Measurements from ENCODE around the gene SLCO4A1.
"Not testable (repeated sequence)": the region's sequence is repeated elsewhere in the genome, so short reads cannot be mapped to it uniquely, and the experiment has no call there.

The SLCO4A1 gene

DNA sequence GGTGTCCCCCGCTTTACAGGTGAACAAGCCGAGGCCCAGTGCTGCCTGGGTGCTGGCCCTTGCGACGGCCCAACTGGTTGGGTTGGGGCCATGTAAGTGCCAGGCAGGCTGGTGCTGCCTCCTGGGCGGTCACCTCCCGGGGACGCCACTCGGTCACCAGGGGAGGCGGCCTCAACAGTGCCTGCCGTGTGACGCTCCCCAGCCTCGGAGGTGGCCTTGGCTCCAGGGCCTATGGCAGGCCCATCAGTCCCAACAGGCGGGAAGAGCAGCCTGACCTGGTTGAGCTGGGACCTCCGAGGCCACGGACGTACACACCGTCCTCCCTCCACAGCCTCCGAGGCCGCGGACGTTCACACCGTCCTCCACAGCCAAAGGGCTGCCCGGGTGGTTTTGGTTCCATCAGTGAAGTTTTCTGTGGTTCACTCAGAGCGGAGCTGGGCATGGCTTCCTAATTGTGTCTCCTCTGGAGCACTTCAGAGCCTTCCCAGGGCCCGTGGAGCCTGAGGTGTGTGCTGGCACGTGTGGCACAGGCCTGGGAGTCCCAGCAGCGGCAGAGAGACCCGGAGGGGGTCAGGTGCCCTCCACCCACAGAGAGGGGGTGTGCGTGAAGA is 19.3 kb upstream of the SLCO4A1 start:
- DNase-seq, result no peak

DNA sequence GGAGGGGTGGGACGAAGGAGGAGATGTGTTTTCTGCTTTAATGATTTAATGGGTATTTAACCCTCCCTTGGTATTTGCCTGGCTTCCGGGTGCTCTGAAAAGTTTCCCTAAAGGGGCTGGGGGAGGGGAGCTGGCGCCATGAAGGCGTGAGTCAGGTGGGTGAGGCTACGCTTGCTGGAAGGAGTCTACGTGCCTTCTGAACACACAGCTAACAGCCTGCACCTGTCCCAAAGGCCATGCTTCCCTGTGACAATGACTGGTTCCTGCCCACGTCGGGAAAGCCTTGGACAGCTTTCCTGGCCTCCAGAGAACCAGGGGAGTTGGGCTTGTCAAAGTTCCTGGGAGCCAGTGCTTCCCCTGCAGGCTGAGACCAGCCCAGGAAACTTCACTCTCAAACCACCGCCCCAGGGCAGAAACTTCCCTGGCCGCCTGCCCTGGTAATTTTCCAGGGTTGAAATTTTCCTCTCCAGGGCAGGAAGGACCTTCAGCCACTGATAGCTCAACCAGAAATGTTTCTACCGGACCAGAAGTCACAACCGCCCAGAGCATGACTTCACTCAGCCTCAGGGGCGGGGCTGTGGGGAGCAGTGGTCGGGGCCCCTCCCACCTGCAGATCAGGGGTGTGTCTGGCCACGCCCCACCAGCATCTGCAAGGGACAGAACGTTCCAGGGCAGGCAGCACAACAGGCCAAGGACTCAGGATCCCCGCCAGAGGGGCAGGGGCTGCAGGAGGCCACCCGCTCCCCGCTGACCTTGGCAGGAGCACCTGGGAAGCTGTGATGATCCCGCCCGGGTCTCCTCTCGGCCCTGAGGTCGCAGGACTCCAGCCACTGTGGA is 18.6 kb upstream of the SLCO4A1 start:
- peak; percentile 86 for DNase-seq

DNA sequence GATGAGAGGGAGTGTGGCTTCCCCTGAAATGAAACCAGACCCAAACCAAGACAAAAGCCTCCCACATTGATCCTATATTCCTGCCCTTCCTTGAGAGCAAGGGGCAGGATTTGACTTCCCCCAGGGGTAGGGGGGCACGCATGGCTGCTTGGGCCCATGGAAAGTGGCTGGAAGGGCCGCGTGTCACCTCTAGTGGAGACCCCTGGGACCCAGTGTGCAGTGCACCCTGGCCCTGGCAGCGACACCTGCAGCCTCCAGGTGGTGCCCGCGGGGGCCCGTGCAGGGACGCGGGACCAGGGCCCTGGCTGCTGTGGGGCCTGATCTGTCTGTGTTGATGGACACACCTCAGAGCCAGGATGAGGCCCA is 18.0 kb upstream of the SLCO4A1 start:
- no peak for DNase-seq

DNA sequence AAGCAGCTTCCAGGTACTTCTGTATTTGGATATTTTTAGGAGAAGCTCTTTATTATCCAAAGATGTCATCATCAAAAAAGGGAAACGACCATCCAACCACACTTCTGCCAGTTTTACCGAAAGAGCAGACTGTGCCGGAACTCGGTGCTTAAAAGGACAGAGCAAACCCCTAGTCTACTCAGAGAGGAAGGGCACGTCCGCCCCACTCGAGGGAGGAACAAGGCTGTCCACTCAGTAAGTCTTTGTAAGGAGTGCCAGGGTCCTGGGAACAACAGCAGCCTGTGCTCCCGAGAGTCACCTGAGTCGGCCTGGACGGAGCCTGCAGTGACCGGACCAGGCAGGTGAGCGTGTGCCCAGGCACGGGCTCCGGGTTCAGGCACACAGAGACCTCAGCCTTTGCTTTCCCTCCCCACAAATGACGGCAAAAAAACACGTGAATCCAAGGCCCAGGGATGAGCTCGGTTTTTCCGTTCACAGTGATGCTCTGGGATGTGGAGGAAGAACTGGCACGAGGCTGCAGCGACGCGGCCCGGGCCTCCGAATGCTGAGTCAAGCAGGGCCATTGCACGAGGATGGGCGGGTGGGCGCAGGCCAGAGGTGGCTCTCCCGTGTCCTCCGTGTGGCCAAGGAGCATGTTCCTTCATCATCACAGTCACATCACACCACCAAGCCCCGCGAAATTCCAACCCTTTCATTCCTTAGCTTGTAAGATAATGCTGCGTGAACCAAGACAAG is 17.4 kb upstream of the SLCO4A1 start:
- no peak for DNase-seq

DNA sequence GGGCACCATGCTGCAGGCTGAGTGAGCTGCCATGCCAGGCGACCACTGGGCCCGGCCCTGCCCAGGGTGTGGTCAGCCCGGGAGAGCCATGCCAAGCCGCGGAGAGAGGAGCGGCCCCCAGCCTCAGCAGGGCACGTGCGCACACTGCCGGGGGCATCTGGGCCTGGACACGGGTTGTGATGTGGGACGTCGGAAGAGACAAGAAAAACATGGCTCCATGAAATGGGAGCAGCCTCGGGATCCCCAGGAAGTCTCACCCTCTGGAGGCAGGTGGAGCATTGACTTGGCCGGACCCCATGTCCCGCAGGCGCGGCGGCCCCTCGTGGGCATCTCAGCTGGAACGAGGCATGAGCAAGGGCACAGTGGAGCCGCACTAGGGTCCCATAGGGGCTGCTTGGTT is 16.8 kb upstream of the SLCO4A1 start:
- no peak for DNase-seq

DNA sequence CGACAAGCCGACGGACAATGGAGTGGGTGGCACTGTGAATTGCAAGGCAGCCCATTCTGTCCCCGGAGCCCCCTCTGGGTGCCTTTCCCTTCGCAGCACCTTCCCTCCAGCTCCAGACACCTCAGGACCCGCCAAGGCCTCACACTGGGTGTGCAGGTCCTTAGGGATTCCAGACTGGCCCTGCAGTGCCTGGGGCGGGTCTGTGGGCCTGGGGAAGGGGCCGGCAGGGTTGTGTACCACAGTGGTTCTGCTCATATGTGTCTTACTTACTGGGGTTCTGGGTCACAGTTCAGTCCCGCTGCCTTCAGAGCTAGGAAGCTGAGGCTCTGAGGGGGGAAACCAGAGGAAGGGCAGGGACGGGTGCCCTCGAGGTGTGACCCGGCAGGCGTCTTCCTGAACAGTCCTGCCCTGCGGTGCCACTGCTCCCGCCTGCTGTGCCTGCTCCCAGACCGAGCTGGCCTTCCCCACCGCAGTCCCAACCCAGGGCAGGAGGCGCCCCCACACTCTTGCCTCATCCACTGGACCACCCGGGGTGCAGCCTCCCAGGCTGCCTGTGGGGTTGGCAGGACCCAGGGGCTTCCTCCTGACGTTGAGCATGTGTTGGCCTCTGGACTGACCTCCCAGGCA is 16.3 kb upstream of the SLCO4A1 start:
- DNase-seq, result no peak

DNA sequence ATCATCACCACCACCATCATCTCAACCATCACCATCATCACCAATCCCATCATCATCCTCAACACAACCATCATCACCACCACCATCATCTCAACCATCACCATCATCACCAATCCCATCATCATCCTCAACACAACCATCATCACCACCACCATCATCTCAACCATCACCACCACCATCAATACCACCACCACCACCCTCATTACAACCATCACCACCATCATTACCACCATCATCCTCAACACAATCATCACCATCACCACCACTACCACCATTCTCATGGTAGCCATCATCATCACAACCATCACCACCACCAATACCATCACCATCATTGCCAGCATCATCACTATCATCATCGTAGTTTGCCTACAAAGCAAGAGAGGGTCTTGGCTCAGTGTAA is 14.9 kb upstream of the SLCO4A1 start:
- DNase-seq, result not testable (repeated sequence)

DNA sequence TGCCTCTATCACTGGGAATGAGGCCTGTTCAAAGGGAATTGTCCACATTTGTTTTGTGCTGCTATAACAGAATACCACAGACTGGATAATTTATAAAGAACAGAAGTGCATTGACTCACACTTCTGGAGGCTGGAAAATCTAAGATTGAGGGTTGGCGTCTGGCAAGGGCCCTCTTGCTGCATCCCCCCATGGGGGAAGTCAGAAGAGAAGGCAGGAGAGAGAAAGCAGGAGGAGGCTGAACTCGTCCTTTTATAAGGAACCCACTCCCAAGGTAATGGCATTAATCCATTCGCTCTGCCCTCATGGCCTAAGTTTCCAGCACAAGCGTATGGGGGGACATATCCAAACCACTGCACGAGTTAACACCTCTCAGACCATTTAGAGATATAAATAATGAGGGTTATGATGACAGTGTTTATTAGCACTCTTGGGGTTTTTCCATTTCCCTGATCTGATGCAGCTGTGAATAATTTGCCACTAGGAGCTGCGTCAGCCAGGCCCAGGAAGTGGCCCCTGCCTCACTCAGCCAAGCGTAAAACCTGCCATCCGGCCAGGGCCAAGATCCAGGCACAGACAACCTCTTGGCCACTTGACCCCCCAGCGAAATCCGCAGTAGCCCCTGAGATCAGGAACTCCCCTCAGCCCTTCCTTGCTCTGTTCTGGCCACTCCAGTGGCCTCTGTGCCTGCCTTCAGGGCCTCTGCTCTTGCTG is 14.2 kb upstream of the SLCO4A1 start:
- DNase-seq, result no peak

DNA sequence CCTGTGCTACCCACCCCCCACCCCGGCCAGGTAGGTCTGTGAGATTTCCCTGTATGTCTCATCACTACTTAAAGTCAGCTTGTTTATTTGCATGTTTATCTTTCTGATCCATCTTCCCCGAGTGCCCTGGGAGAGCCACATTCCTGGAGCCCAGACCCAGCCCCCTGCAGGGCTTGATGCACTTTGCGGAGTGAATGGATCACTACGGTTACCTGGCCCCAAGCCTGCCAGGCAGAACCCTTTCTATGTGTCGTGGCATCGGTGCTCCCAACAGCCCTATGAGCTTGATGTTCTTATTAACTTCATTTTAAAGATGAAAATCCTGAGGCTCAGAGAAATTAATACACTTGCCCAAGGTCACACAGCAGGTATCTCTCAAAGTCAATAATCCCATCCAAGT is 13.6 kb upstream of the SLCO4A1 start:
- no peak for DNase-seq

DNA sequence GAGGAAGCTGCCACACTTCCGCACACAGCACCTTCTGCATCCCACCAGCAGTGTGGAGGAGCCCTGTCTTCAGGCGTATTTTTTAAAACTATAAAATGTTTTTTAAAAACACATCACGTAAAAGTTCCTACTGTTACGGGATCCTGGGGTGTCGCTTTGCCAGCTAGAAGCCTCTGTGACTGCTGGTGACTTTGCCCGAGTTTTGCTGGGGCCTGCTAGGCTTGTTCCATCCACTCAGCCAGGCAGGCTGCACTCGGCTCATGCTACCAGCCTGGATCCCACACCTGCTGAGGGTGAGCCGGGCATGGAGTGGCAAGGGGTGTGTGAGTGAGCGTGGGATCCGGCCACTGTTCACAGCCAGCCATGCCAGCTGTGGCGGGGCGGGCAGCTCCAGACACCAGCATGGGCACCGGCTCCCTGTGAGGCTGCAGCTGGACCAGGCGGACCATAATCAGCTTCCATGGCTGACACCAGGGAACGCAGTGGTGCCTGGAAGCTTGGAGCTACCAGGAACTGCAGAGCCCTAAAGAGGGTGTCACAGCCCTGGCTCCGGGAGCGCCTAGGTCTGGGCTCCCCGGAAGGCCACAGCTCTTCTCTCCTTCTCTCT is 12.3 kb upstream of the SLCO4A1 start:
- no peak for DNase-seq

DNA sequence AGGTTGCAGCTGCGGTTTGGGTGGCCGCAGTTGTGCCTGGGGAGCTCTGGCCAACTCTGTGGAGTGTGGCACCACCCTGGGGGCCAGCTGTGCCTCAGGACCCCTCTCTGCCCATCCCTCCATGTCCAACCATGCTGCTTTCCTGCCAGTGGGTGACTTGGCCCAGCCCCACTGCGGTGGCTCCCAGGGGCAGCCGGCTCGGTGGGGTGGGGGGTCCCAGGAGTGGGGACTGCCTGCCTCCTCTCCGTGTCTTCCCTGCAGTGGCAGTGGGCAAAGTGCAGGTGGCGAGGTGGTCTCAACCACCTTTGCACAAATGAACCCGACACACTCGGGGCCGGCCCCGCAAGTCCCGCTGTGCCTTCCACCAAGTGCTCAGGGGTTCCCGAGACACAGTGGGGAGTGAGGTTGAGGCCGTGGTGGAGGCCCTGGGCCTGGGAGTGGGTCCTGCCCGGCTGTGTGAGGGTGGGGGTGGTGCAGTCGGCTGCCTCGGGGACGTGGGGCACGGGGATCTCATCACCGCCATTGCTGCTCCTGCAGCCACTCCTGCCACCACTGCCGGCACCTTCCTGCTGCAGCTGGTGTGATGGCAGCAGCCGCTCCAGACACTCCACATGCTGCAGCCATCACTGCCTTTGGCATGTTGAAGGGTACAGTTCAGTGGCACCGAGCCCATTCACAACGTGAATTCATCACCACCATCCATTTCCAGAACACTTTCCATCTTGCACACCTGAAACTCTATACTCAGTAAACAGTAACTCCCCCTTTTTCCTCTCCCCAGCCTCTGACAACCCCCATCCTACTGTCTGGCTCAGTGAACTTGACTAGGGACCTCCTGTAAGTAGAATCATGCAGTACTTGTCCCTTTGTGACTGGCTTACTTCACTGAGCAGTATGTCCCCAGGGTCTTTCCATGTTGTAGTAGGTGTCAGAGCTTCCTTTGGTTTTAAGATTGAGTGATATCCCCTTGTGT is 10.7 kb upstream of the SLCO4A1 start:
- DNase-seq, result no peak

DNA sequence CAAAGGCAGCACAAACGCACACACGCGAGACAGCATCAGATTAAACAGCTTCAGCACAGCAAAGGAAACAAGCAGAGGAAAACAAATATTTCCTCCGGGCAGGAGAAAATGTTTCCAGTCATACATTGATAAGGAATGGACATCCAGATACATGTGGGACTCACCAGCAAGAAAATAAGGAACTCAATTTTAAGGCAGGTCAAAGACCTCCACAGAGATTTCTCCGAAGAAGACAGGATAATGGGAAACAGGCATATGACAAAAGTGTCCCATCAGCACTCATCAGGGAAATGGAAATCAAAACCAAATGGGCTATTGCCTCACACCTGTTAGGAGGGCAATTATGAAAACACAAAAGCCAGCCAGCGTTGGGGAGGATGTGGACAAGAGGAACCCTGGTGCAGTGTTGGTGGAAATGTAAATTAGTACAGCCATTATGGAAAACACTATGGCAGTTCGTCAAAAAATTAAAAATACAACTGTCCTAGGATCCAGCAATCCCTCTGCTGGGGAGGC is 9.7 kb upstream of the SLCO4A1 start:
- DNase-seq, result no peak

DNA sequence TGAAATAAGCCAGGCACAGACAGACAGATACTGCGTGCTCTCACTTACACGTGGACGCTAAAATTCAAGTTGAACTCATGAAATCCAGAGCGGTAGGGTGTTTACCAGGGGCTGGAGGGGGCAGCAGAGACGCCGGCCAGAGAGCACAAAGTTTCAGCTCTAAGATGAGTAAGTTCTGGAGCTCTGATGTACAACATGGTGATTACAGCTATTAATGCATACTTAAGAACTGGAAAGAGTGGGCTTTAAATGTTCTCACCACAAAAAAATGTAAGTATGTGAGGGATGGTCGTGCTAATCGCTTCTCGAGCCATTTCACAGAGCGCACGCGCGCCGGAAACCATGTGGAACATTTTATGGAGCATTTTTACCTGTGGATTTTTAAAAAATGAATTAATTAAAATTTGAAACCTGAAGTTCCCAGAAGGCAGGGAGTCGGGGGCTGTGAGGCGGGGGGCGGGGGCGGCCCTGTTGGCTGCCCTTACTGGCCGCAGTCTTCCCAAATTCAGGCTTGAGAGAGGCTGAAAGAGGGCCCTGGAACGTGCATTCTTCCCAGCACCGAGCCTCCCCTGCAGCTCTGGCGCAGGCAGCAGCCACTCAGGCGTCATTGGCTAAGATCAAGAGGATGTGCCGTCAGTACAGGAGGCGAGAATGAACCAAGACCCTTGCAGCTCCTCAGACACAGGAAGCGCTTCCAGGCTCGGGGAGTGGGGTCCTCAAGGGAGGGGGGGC is 8.5 kb upstream of the SLCO4A1 start:
- no peak for DNase-seq

DNA sequence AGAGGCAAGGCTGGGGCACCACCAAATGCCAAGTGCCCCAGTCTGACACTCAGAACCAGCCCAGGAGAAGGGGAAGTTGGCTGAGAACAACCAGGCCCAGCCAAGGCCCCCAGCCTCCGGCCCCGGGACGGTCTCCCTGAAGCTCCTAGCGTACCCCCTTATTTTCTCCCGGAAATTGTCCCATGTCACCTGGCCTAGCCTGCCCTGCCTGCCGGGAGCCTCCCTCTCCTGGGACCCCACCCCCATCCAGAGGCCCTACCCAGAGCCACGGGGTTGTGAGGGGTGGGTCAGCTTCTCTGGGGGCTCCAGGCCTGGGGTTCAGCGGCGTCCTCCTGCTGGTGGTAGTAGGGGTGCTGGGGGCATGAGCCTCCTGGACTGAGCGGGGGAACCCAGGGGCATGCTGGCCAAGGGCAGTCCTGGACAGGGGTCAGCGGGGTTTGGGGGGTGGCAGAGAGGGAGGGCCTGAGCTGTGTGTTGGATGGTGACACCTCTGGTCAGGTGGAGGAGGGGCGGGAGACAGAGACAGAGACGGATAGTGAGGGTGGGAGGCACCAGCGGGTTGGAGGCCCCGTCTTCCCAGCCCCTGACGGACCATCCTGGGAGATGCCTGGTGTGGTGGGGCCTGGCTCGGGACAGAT is 7.9 kb upstream of the SLCO4A1 start:
- DNase-seq, result no peak

DNA sequence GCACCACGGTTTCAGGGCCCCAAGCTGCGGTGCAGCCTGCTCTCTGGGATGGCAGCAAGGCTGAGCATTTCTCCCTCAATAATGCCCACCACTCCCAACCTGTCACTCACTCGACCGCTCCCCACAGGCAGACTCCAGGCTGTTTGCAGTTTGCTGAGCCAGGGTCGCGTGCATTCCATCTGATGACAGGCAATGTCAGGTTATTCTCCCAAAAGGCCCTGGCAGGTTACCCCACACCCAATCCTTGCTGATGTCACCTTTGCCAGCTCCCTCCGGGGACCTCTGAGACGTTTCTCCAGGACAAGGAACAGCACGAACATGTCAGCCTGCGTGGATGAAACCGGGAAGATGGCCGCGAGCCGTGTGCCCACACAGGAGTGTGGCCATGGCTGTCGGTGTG is 7.1 kb upstream of the SLCO4A1 start:
- DNase-seq, result no peak

DNA sequence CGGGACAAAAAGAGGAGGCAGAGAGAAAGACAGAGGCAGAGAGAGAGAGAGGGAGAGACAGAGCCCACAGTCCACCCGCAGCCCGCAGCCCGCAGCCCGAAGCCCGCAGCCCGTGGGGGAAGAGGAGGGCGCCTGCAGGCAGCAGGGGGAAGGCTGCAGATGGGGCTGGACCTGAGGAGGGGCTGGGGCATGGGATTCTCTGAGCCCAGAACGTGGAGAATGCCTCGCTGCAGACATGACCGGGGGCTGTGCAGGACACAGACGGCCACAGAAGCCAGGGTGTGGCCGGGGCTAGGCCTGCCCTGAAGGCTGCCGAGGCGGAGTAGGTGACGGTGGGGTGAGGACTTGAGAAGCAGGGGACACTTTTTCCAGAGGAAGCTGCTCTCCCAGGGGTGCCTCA is 6.5 kb upstream of the SLCO4A1 start:
- DNase-seq, result no peak

DNA sequence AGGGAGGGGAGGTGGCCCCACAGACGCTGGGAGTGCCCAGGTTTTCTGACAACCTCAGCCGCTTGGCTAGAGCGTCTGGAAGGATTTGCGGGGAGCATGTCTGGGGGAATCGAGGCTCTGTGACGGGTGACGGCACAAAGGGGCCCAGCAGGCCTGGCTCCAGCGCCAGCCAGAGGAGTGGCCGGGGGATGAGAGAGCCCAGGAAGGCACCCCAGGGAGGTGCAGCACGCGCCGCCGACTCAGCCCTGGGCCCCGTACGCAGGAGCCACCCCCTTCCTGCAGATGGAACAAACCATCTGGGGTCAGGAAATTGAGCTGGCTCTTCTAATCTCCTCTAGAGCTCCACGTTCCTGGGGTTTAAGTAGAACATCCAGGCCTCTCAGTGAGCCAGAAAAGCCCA is 5.9 kb upstream of the SLCO4A1 start:
- no peak for DNase-seq

DNA sequence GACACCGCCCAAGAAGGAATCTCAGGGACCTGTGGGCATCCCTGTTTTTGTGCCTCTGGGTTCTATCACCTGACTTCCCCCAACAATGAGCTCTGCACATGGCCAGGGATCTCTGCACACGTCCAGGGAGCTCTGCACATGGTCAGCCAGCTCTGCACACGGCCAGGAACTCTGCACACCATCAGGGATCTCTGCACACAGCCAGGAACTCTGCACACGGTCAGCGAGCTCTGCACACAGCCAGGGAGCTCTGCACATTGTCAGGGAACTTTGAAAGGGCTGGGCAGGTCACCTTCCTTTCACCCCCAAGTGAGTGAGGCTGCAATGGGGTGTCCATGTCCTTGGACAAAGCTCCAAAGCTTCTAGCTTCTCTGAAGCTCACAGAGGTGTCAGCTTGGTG is 5.2 kb upstream of the SLCO4A1 start:
- no peak for DNase-seq

DNA sequence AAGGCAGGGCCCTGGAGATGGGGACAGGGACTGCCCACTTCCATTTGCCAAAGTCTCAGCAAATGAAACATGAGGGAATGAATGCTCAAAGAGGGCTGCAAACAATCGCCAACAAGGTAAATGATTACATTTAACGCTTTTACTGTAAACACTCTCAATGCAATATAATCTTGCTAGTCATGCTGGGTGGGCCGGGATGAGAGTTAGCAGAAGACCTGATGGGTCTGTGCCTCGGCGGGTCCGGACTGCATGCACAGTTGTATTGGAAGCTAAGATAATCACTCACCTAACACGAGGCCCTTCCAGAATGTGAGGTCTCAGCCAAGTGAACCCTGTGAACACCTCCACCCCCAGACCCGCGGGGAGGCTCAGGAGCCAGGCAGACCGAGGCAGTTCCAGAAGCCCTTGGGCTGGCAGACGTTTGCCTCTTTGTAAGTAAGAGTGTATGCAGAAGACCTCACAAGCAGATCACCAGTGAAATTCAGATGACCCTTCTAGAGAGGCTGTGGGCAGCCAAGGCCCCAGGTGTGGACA is 4.7 kb upstream of the SLCO4A1 start:
- no peak for DNase-seq

Measured in GOT3 (cell line).